Measurements from ENCODE around the gene ANO4.

- no peak for TF ChIP-seq CTCF (IDR thresholded peaks at IDR 0.05)
- TF ChIP-seq ZFX (IDR thresholded peaks at IDR 0.05; ENCODE audit: borderline replicate concordance) = no peak
These were observed 27.2 kb upstream of the ANO4 start for GRCh38 chr12:100767371-100767770.
